Adrenal gland (tissue), 5 donors: ENCODE measurements around the gene MED12.

ENCODE experiments used
- POLR2A ChIP-seq, 2 donors: fragments of 450-650 bp; IDR thresholded peaks; one replicate each; pipeline ENCODE4 v1.6.1; 2017; ENCODE audit warnings: antibody characterized with exemption in 2 of 2, mild to moderate bottlenecking in 2 of 2, moderate library complexity in 1 of 2
- TF ChIP-seq, protein P1 (sequence below), 6 experiments: fragments of 450-650 bp in 4 of 6; fragments of 200-600 bp in 2 of 6; sonication (generic) in 1 of 6; IDR thresholded peaks; 1 replicate in 5 of 6; 2 replicates in 1 of 6; pipeline versions ENCODE4 v1.5.1 to v1.8.0; 2016 to 2021; ENCODE audit warnings: antibody characterized with exemption in 6 of 6, mild to moderate bottlenecking in 2 of 6, moderate library complexity in 1 of 6
- donor health status: DM: no; HTN: no; CAD: no.

DNA sequence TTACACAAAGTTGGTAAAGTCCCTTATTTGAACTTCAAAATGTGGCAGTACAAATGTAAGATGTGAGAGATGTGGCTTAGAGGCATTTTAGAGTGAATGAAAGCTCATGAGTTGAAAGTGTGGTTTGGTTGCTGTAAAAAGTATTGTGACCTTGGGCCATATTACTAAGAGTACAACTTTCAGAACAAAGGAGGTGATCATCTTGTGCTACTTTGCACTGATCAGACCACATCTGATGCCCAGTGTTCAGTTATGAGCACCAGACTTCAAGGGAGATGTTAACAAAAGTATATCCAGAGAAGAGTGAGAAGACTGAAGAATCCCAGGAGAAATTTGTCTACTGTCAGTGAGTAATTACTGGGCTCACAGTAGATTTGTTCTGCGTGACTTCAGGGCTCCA is 56.4 kb downstream of the MED12 start:
- TF ChIP-seq, protein P1, sequence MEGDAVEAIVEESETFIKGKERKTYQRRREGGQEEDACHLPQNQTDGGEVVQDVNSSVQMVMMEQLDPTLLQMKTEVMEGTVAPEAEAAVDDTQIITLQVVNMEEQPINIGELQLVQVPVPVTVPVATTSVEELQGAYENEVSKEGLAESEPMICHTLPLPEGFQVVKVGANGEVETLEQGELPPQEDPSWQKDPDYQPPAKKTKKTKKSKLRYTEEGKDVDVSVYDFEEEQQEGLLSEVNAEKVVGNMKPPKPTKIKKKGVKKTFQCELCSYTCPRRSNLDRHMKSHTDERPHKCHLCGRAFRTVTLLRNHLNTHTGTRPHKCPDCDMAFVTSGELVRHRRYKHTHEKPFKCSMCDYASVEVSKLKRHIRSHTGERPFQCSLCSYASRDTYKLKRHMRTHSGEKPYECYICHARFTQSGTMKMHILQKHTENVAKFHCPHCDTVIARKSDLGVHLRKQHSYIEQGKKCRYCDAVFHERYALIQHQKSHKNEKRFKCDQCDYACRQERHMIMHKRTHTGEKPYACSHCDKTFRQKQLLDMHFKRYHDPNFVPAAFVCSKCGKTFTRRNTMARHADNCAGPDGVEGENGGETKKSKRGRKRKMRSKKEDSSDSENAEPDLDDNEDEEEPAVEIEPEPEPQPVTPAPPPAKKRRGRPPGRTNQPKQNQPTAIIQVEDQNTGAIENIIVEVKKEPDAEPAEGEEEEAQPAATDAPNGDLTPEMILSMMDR (IDR thresholded peaks at IDR 0.05), result no peak
- no peak for TF ChIP-seq POLR2A (IDR thresholded peaks at IDR 0.05)
